ENCODE measurements around the gene GOLGA6A. TPM values are rescaled to one million over a fixed set of nuclear protein-coding genes. Genes with fewer than 3 reads are reported as not detected.

The GOLGA6A gene
- total RNA-seq, 1 experiment from 2014 or later = 6.0 TPM

DNA sequence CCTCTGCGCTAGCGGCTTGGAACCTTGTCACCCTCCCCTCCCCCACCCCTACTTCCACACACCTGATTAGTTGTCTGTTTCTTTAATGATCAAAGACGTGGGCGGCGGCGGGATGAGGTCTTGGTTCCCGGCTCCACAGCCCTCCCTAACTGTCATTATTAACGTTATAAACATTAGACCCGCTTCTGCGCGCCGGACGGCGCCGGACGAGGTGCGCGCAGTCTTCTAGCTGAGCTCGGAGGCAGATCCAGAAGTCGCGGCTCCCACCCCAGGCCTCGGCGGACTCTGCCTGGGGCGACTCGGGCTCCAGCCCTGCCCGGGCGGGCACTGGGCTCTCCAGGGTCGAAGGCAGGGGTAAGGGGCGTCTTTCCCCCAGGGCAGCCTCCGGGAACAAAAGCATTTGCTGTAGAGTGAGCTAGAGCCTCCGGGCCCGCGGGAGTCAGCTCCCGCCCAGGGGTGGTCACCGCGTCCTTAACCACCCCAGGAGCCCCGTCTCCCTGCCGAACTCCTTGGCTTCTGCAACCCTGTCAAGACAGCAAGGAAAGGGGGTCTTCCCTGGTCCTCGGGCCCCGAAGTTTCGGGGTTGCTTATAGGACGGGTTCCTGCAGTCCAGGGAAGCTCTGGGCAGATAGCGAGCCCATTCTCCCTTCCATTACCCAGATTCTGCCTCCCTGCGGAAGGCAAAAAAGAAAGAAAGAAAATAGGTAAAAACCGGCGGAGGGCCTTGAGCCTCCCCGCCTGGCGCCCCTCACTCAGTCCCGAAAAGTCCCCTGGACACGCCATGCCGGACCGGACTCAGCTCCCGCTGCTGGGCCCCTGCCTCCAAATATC is 45.8 kb upstream of the GOLGA6A start:
- ChIA-PET CTCF (interaction anchor here (0.6 to 6.0 kb wide), 26 partner anchors 8 to 486 kb away, joined by 3 to 94 read pairs (median 6); partner anchors contain the start of genes PML and STRA6), POLR2A (interaction anchor here (0.6 to 2.2 kb wide), 4 partner anchors 74 to 430 kb away, joined by 3 to 7 read pairs (median 4); partner anchors contain the start of genes PML and STRA6)
- peaks cover 59% of the 10 kb centered on the region for H3K4me1 Mint-ChIP-seq
- TF ChIP-seq, protein P1, sequence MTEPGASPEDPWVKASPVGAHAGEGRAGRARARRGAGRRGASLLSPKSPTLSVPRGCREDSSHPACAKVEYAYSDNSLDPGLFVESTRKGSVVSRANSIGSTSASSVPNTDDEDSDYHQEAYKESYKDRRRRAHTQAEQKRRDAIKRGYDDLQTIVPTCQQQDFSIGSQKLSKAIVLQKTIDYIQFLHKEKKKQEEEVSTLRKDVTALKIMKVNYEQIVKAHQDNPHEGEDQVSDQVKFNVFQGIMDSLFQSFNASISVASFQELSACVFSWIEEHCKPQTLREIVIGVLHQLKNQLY (CRISPR knock-in tag; IDR thresholded peaks at IDR 0.05) = no peak
- TF ChIP-seq AR (CRISPR knock-in tag; IDR thresholded peaks at IDR 0.05) (no peak), FOXK1 (CRISPR knock-in tag; IDR thresholded peaks at IDR 0.05) (no peak), ZNF232 (CRISPR knock-in tag; IDR thresholded peaks at IDR 0.05) (no peak), RELA (CRISPR knock-in tag; IDR thresholded peaks at IDR 0.05; ENCODE audit: borderline replicate concordance) (no peak), TCF7 (CRISPR knock-in tag; IDR thresholded peaks at IDR 0.05; ENCODE audit: low read depth) (no peak)
- TF ChIP-seq, protein P2, sequence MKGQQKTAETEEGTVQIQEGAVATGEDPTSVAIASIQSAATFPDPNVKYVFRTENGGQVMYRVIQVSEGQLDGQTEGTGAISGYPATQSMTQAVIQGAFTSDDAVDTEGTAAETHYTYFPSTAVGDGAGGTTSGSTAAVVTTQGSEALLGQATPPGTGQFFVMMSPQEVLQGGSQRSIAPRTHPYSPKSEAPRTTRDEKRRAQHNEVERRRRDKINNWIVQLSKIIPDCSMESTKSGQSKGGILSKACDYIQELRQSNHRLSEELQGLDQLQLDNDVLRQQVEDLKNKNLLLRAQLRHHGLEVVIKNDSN (CRISPR knock-in tag; IDR thresholded peaks at IDR 0.05) = peak; percentile 2; the same call in 1 of the 2 replicates
- TF ChIP-seq, protein P3, sequence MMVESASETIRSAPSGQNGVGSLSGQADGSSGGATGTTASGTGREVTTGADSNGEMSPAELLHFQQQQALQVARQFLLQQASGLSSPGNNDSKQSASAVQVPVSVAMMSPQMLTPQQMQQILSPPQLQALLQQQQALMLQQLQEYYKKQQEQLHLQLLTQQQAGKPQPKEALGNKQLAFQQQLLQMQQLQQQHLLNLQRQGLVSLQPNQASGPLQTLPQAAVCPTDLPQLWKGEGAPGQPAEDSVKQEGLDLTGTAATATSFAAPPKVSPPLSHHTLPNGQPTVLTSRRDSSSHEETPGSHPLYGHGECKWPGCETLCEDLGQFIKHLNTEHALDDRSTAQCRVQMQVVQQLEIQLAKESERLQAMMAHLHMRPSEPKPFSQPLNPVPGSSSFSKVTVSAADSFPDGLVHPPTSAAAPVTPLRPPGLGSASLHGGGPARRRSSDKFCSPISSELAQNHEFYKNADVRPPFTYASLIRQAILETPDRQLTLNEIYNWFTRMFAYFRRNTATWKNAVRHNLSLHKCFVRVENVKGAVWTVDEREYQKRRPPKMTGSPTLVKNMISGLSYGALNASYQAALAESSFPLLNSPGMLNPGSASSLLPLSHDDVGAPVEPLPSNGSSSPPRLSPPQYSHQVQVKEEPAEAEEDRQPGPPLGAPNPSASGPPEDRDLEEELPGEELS (CRISPR knock-in tag; IDR thresholded peaks at IDR 0.05) = no peak
- H3K36me3 Mint-ChIP-seq = no peaks in the 10 kb centered on the region; the same call in 1 of the 2 replicates
- no peaks in the 10 kb centered on the region for H3K9me3 Mint-ChIP-seq
- peak overlapping the region; percentile 73 for H3K4me3 Mint-ChIP-seq
- no peak overlapping the region for H3K27ac Mint-ChIP-seq
- DNase-seq (ENCODE audit: low spot score) (no peak), ATAC-seq (peak; percentile 4; the same call in 1 of the 2 replicates)
- H3K27me3 Mint-ChIP-seq (ENCODE audit: low read depth) = peaks cover 82% of the 10 kb centered on the region

- DNase-seq (ENCODE audit: low spot score) (peak; percentile 98), ATAC-seq (peak; percentile 69)
- Mint-ChIP-seq H3K4me3 (peak overlapping the region; percentile 73), H3K27me3 (ENCODE audit: low read depth) (peaks cover 76% of the 10 kb centered on the region), H3K9me3 (no peaks in the 10 kb centered on the region), H3K36me3 (no peaks in the 10 kb centered on the region), H3K27ac (no peak overlapping the region), H3K4me1 (peaks cover 61% of the 10 kb centered on the region)
- ChIA-PET POLR2A (interaction anchor here (0.6 to 2.2 kb wide), 4 partner anchors 75 to 246 kb away, joined by 3 to 5 read pairs (median 4); partner anchors contain the start of genes PML and STRA6), CTCF (interaction anchor here (0.6 to 6.0 kb wide), 22 partner anchors 9 to 487 kb away, joined by 3 to 94 read pairs (median 6); partner anchors contain the start of genes PML and STRA6)
- TF ChIP-seq, protein P4, sequence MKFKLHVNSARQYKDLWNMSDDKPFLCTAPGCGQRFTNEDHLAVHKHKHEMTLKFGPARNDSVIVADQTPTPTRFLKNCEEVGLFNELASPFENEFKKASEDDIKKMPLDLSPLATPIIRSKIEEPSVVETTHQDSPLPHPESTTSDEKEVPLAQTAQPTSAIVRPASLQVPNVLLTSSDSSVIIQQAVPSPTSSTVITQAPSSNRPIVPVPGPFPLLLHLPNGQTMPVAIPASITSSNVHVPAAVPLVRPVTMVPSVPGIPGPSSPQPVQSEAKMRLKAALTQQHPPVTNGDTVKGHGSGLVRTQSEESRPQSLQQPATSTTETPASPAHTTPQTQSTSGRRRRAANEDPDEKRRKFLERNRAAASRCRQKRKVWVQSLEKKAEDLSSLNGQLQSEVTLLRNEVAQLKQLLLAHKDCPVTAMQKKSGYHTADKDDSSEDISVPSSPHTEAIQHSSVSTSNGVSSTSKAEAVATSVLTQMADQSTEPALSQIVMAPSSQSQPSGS (CRISPR knock-in tag; IDR thresholded peaks at IDR 0.05; ENCODE audit: borderline replicate concordance, low read depth) = no peak
- TF ChIP-seq ZNF138 (CRISPR knock-in tag; conservative IDR thresholded peaks at IDR 0.05) = no peak
- TF ChIP-seq CREM (CRISPR knock-in tag; IDR thresholded peaks at IDR 0.05) = no peak
- no peak for TF ChIP-seq HMGA2 (CRISPR knock-in tag; IDR thresholded peaks at IDR 0.05)
- TF ChIP-seq, protein P5, sequence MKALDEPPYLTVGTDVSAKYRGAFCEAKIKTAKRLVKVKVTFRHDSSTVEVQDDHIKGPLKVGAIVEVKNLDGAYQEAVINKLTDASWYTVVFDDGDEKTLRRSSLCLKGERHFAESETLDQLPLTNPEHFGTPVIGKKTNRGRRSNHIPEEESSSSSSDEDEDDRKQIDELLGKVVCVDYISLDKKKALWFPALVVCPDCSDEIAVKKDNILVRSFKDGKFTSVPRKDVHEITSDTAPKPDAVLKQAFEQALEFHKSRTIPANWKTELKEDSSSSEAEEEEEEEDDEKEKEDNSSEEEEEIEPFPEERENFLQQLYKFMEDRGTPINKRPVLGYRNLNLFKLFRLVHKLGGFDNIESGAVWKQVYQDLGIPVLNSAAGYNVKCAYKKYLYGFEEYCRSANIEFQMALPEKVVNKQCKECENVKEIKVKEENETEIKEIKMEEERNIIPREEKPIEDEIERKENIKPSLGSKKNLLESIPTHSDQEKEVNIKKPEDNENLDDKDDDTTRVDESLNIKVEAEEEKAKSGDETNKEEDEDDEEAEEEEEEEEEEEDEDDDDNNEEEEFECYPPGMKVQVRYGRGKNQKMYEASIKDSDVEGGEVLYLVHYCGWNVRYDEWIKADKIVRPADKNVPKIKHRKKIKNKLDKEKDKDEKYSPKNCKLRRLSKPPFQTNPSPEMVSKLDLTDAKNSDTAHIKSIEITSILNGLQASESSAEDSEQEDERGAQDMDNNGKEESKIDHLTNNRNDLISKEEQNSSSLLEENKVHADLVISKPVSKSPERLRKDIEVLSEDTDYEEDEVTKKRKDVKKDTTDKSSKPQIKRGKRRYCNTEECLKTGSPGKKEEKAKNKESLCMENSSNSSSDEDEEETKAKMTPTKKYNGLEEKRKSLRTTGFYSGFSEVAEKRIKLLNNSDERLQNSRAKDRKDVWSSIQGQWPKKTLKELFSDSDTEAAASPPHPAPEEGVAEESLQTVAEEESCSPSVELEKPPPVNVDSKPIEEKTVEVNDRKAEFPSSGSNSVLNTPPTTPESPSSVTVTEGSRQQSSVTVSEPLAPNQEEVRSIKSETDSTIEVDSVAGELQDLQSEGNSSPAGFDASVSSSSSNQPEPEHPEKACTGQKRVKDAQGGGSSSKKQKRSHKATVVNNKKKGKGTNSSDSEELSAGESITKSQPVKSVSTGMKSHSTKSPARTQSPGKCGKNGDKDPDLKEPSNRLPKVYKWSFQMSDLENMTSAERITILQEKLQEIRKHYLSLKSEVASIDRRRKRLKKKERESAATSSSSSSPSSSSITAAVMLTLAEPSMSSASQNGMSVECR (CRISPR knock-in tag; IDR thresholded peaks at IDR 0.05; ENCODE audit: borderline replicate concordance) = 0 out of 2 replicates have a peak, but pooled peaks have one; percentile 29
- no peak for TF ChIP-seq ZNF396 (CRISPR knock-in tag; IDR thresholded peaks at IDR 0.05; ENCODE audit: borderline replicate concordance)
- no peak for TF ChIP-seq AR (CRISPR knock-in tag; IDR thresholded peaks at IDR 0.05)
- TF ChIP-seq ESRRA (CRISPR knock-in tag; IDR thresholded peaks at IDR 0.05; ENCODE audit: borderline replicate concordance) = no peak
Observed at GRCh38 chr15:74127255-74127953, 45.1 kb upstream of the GOLGA6A start.
